NB4 (cell line): ENCODE results near the gene L1CAM.
A peak's percentile ranks its signal among the peaks of the same experiment; 100 is the strongest.

ENCODE experiments used
- DNase-seq: peaks from one replicate; pipeline ENCODE4 v3.0.0; 2010; ENCODE audit warnings: low read depth
- H3K4me3 ChIP-seq: one replicate; pipeline ENCODE4 v1.5.1; 2011; ENCODE audit warnings: mild to moderate bottlenecking, low read depth, low read length, moderate library complexity
- CTCF ChIP-seq: IDR thresholded peaks from one replicate; pipeline ENCODE4 v1.5.1; 2012; ENCODE audit warnings: low read depth, low read length
- MAX ChIP-seq: IDR thresholded peaks from 2 replicates; pipeline ENCODE4 v1.6.1; 2011; ENCODE audit warnings: low read depth, low read length
- MYC ChIP-seq: IDR thresholded peaks from 2 replicates; pipeline ENCODE4 v1.6.1; 2011; ENCODE audit warnings: low read depth, low read length
- POLR2A ChIP-seq: IDR thresholded peaks from 2 replicates; pipeline ENCODE4 v1.6.1; 2011; ENCODE audit warnings: mild to moderate bottlenecking; ENCODE audit not compliant: insufficient read length; ENCODE audit errors: extremely low read depth

L1CAM gene

GRCh38 chrX:153913211-153913610 is 27.2 kb upstream of the L1CAM start:
- no peak overlapping the region for H3K4me3 ChIP-seq
- no peak for DNase-seq
- TF ChIP-seq POLR2A (no peak), CTCF (no peak), MAX (no peak), MYC (no peak)

DNA sequence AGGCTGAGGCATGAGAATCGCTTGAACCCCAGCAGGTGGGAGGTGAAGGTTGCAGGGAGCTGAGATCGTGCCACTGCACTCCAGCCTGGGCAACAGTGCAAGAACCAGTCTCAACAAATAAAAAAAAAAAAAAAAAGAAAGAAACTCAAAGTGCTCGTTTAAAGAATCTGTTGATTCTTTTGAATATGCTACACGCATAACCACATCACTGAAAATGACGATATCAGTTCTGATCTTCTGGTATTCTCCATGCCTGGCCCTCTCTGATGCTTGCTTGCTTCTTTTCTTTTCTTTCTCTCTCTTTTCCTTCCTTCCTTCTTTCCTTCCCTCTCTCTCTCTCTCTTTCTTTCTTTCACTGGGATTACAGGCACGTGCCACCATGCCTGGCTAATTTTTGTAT is 25.8 kb upstream of the L1CAM start:
- no peak overlapping the region for H3K4me3 ChIP-seq
- TF ChIP-seq MAX, result no peak
- no peak for TF ChIP-seq CTCF
- no peak for TF ChIP-seq POLR2A
- no peak for TF ChIP-seq MYC
- no peak for DNase-seq

DNA sequence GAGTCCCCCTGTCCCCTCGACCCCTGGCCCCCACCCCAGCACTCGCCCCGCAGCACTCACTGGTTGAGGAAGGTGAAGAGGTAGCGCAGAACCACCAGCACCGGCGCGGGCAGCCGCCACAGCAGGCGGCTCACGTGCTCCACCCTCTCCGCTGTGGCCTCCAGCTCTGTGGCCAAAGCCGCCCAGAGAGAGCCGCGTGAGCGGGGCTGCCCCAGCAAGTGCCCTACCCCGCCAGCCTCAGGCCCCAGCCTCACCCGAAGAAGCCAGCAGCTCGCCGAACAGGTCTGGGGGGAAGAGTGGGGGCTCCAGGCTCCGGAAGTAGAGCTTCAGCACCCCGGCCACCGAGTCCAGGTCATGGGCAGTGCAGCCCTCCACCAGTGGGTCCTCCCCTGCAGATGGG is 24.5 kb upstream of the L1CAM start:
- no peak for TF ChIP-seq POLR2A
- no peak for TF ChIP-seq MAX
- no peak for TF ChIP-seq CTCF
- TF ChIP-seq MYC, result no peak
- no peak for DNase-seq
- H3K4me3 ChIP-seq, result no peak overlapping the region

GRCh38 chrX:153909980-153910360 is 24.0 kb upstream of the L1CAM start:
- no peak overlapping the region for H3K4me3 ChIP-seq
- DNase-seq, result no peak
- TF ChIP-seq MAX (no peak), POLR2A (no peak), MYC (no peak), CTCF (no peak)

GRCh38 chrX:153909024-153909979 is 23.3 kb upstream of the L1CAM start:
- no peak overlapping the region for H3K4me3 ChIP-seq
- no peak for TF ChIP-seq MAX
- TF ChIP-seq POLR2A, result no peak
- TF ChIP-seq CTCF, result no peak
- no peak for TF ChIP-seq MYC
- peak; percentile 50 for DNase-seq
